OCI-M1 (cell line): ENCODE data around the gene LY6G5C.
A peak's percentile ranks its signal among the peaks of the same experiment; 100 is the strongest.

Source experiments
- DNase-seq: peaks from one replicate; lab custom pipeline; 2025; lab: John Stamatoyannopoulos, UW

Gene LY6G5C

DNA sequence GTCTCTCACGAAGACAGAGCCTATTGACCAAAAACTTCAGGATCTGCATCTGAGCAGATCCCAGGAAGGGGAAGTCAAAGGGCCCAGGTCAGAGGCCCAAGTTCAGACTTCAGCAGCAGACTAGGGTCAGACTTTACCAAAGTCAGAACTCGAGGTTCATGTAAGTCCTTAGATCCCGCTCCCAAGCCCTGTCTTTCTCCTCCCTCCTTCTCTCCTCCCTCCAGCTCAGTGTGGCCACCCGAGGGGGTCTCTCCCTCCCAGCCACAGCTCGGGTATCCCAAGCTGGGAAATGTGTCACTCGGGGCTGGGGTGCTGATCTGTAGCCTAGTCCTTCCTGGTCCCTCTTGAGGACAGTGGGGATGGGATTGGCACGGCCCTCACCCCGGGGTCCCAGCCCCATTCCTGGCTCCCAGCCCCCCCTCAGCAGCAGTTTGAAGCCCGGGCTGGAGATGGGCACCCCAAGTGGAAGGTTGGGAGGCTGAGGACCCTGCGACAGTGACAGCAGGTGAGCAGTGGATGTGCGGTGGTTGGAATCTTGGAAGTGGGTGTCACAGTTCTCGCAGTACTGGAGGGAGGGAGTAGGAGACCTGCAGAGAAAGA, 18.6 kb downstream of the LY6G5C start:
- no peak for DNase-seq

DNA sequence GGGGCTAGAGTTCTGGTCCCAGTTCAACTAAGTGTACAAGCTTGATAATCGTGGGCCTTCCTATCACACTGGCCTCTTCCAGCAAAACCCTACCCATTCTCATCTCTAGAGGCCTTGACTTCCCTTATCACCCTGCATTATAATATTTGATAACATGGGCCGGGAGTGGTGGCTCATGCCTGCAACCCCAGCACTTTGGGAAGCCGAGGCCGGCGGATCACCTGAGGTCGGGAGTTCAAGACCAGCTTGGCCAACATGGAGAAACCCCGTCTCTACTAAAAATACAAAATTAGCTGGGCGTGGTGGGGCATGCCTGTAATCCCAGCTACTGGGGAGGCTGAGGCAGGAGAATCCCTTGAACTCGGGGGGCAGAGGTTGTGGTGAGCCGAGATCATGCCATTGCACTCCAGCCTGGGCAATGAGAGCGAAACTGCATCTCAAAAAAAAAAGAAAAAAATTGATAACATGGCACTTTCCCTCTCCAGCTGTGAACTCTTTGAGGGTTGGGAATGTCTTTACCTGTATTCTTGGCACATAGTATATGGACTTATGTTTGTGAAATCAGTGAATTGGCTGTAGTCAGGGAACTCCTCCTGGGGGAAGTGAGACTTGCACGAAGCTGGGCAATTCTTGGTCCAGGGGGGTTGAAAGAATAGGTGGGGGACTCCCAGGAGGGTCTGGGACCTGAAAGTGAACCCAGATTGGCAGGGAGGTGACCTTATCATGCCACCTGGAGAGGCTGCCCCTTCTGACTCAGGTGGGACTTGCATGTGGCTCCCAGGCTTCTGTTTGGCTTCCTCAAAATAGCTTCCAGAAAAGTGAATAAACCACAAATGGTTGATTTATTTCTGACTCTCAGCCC, 19.4 kb downstream of the LY6G5C start:
- DNase-seq: no peak

DNA sequence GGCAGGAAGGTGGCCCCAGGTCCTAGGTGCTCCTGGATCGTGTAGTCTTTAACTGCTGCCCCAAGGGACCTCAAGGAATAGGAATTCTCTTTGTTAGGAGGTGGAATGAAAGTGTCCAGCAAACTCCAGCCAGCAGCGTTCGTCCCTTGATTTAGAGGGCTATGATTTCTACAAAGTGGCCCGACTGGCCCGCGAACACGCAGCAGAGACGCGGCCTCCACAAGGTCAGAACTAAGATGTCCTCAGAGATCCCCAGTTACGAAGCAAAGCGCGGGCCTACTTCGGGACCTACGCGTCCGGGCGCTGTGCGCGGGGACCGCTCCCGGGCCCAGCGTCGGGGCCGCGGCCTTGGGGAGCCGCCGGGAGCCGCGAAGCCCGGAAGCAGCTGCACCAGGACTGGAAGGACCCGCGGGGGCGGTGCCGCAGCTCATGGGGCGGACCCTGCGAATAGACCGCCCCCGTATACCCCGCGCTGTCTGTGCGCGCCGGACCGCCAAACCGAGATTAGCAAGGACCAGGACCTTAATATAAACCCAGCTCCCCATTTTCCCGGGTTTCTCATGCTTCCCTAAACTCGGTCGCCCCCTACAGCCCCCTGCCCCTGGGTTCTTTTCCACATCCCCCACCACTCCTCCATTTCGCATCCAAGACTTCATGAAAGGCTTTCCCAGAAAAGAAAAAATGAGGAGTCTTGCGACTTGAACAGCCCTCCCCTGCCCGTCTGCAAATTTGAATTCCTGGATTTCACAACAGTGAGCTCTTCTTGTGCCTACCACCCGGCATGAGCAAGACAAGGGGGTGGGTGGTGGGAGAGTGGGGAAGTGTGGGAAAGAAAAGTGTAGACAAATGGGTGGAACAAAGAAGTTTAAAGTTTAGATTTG, 20.2 kb downstream of the LY6G5C start, which contains the start of gene C6orf47:
Gene C6orf47, minus strand, starts transcription at position 398 of the 881 bp plus-strand sequence. CDS start 831 bp downstream, outside the sequence.
- DNase-seq: peak; percentile 96

DNA sequence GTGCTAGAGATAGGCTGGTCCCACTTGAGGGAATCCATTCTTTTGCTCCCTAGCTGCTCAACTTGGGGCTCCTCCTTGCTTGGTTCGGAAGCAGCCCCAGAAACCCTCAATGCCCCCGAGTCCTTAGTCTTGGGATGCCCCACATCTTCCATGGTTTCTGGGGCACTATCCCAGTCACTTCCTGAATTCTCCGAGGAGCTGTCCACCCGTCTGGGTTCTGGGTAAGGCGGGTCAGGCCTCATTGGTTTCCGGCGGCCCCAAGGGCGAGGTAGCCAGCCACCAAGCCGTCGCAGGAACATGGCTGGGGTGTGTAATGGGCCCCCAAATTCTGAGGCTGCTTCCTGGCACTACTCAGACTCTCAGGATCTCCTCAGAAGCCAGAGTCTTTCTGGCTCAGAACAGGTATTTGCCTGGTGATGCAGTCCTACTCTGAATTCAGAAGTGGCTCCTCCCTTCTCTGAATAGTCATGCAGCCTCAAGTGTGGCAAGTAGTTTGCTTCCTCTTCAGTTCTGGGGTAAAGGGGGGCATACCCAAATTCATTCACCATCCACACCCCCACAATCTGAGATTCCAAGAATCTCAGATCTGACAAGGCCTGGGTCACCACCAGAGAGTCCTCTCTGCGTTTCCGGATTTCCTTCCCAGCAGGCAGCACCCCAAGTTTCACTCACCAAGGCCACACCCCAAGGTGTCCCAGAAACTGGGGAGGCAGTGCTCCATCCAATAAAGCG, 21.1 kb downstream of the LY6G5C start:
- DNase-seq: no peak

DNA sequence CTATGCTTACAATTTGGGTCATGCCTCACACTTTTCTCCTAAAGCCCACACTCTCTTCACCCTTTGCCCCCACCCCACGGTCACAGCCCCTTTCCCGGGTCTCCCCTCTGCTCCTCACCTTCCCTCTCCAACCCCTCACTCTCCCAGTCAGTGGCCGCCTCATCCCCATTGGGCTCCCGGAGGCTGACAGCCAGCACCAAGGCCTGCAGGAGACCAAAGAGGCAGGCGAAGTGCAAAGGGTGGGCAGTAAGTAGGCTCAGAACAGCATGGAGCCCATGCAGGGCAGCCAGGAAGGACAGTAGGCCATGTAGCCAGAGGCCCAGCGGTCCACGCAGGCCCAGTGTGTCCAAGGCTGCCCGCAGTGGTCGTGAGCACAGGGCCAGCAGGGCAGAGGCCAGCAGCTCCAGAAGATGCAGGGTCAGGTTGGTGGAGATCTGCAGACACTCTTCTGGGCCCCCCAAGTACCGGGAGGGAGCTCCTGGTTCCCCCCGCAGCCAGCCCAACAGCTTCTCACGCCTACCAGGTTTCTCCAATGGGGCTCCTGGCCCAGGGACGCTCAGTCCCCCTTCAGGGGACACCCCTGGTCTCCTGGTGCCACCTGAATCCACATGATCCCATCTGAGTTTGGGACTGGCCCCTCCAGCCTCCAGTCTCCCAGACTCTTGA, 21.8 kb downstream of the LY6G5C start:
- DNase-seq: no peak

DNA sequence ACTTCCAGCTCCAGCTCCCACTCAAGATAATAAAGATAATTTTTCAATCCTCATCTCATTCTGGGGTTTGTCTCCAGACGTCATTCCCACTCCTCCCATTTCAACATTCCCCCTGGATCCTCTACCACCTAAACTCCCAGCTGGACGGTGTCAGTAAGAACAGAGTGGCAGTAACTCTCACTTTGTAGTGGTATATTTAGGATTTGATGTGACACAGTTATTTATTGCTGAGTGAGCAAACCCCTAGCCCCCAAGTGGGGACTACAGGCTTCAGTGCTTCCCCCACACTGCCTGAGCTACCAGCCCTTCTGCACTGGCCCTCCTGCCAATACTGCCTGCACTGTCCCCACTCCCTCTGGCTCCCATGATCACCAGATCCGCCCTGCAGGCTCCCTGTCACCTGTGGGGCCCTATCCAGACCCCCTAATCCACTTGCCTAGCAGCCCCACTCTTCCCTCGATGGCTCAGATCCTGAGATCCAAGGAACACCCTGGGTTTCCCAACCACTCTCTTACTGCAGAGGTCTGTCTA, 22.6 kb downstream of the LY6G5C start:
- no peak for DNase-seq

DNA sequence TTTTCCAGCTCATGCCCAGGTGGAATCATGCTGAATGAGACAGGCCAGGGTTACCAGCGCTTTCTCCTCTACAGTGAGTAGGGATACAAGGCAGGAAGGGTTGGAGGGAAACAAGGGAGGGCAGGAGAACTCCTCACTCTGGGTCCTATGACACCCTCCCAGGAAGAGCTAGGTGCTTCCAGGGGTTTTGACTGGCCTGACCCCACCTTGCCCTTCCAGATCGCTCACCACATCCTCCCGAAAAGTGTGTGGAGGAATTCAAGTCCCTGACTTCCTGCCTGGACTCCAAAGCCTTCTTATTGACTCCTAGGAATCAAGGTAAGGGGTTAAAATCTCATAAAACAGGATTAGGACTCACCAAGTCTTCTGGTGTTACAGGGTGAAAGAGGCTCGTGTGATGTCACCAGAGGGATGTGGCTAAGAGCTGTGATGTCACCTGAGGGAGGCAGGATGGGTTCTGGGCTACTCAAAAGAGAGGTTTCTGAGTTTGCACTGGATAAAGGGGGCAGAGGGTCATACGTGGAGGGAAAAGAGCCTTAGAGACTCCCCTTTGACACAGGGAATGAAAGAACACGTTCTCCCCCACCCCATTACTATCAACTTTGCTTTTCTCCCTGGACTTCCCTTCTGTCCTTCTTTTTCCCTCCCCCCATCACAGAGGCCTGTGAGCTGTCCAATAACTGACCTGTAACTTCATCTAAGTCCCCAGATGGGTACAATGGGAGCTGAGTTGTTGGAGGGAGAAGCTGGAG, 23.3 kb downstream of the LY6G5C start:
- DNase-seq: no peak

DNA sequence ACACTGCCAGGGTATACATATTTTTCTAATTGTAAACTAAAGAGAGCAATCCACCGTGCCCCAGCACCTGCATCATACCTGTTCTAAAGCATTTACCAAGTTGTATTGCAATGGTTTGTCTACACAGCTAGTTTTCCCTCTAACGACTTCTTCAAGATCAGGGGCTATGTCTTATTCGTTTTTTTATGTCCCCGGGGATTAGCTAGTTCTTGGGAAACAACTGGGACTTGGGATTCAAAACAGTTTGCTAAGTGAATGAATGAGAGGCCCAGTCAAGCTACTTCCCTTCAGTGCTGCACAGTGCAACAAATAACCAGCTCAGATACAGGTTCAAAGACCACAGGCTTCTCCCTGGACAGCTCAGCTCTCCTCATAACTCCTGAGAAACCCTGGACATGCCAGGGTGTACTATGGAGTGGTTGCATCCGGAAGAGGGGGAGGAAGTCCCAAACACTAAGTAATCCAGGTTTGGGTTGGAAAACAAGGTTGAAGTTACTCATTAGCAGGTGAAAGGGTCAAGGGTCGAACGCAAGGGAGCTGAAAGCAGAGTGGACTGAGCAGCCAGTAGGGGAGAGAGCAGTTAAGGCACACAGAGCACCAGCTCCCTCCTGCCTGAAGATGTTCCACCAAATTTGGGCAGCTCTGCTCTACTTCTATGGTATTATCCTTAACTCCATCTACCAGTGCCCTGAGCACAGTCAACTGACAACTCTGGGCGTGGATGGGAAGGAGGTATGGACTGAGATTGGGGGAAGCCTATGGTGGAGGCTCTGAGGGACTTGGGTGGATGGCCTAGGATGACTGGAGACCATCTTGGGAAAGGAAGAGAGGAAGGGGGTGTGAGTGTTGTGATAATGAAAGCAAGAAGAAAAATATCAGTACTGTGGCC, 25.3 kb downstream of the LY6G5C start, which contains the start of gene APOM:
Gene APOM, plus strand, starts transcription at position 546 of the 889 bp plus-strand sequence. Its CDS starts 73 bp downstream, at position 619.
- DNase-seq: no peak

GRCh38 chr6:31654574-31655348, 26.1 kb downstream of the LY6G5C start:
- DNase-seq: no peak

GRCh38 chr6:31652925-31653724, 27.7 kb downstream of the LY6G5C start:
- no peak for DNase-seq

DNA sequence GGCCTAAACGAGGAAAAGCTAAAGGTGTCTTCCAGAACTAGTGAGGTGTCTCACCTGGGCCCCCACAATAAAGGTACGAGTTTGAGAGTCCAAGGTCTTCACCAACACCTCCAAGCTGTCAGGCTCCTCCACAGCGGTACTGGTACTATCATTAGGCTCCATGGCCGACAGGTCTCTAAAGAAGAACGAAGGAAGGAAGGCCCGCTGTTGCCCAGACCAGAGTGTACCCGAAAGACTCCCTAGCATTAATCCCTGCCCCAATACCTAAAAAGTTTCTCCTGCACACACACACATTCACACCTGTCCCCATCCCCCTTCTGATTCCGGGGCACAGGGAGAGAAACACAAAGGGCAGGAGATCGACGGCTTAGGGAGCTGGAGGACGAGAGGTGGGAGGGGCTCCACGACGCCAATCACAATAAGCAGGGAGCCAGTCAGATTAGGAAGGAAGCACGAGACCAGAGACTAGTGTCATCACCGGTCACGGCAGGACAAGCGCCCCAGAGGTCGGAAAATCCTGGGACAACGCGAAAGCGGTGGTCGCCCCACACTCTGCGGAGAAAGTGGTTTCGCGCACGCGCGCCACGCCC, 29.2 kb downstream of the LY6G5C start:
- peak; percentile 93 for DNase-seq

GRCh38 chr6:31645325-31645724, 35.5 kb downstream of the LY6G5C start:
- DNase-seq: no peak

DNA sequence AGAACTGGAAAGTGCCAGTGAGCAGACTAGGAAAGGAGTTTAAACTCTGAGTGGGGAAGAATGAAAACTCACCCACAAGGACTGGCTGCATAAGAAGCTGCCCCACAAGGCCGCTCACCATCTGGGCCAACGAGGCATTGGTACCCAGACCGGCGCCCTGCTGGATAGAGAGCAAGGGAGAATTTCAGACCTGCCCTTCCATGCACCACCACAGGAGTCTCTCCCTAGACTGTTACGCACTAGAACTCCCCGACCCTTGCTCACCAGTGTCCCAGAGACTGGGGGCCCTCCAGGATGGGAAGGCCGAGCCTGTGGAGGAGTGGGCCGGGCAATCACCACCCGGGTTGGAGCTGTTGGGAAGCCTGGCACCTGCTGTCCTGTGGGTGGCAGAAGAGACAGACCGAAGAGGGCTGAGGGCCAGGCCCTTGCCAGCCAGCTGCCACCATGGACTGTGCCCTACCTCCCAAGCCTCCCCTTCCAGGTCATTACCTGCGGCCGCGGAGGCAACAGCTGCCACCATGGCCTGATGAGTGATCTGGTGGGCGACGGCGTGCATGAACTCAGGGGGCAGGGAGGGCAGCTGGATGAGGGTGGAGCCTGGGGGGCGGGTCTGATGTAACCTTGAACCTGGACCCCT, 36.9 kb downstream of the LY6G5C start:
- no peak for DNase-seq

GRCh38 chr6:31642798-31643570, 37.9 kb downstream of the LY6G5C start:
- DNase-seq: no peak

GRCh38 chr6:31641370-31641769, 39.5 kb downstream of the LY6G5C start:
- DNase-seq: no peak

DNA sequence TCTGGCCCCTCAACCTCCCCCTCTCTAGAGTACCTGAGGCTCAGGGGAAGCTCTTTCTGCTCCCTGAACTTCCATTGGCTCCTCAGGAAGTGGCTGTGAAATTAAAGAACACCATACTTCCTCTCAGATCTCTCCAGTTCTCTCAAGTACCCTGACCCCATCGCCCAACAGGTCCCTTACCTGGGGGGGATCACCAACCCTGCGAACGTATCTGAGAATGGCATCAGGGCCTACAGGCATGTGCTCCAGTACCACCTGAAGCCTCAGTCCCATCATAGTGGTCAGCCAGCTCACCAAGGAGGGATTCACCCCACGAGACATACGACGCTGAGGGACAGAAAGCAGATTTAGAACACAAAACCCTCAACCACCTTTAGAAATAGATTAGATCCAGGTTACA, 40.3 kb downstream of the LY6G5C start:
- DNase-seq: no peak
